ENCODE results near the gene FBXO36.
"Not testable (repeated sequence)": the region's sequence is repeated elsewhere in the genome, so short reads cannot be mapped to it uniquely, and the experiment has no call there.

Gene FBXO36

GRCh38 chr2:229914171-229914570, 8.1 kb upstream of the FBXO36 start:
- no peak for DNase-seq

- DNase-seq = no peak
Observed at GRCh38 chr2:229917793-229918192, 4.5 kb upstream of the FBXO36 start.

- DNase-seq = peak; percentile 60
Observed at GRCh38 chr2:229920011-229920641, 2.2 kb upstream of the FBXO36 start.

- peak; percentile 75 for DNase-seq
Observed at GRCh38 chr2:229921101-229921891, 1.0 kb upstream of the FBXO36 start.

- peak; percentile 99 for DNase-seq
Observed at GRCh38 chr2:229921892-229922448, 333 bp upstream of the FBXO36 start, which contains the start of gene TRIP12. Gene TRIP12 (minus strand): TSS chr2:229922009. CDS start chr2:229880079, 41,930 bp downstream.

- not testable (repeated sequence) for DNase-seq
Observed at GRCh38 chr2:229924541-229924940, 2.2 kb downstream of the FBXO36 start.

- DNase-seq = no peak
Observed at GRCh38 chr2:229925201-229925600, 2.9 kb downstream of the FBXO36 start.

GRCh38 chr2:229927817-229928321, 5.6 kb downstream of the FBXO36 start:
- no peak for DNase-seq

- no peak for DNase-seq
Observed at GRCh38 chr2:229930656-229931055, 8.4 kb downstream of the FBXO36 start.

GRCh38 chr2:229931241-229931640, 8.9 kb downstream of the FBXO36 start:
- DNase-seq = no peak

GRCh38 chr2:229937537-229937936, 15.2 kb downstream of the FBXO36 start:
- no peak for DNase-seq

- DNase-seq = no peak
Observed at GRCh38 chr2:229942671-229943070, 20.4 kb downstream of the FBXO36 start.

- DNase-seq = no peak
Observed at GRCh38 chr2:229943171-229943570, 20.9 kb downstream of the FBXO36 start.

GRCh38 chr2:229943770-229944449, 21.6 kb downstream of the FBXO36 start:
- DNase-seq = no peak

- no peak for DNase-seq
Observed at GRCh38 chr2:229945975-229946374, 23.7 kb downstream of the FBXO36 start.

GRCh38 chr2:229947544-229947943, 25.2 kb downstream of the FBXO36 start:
- no peak for DNase-seq

- no peak for DNase-seq
Observed at GRCh38 chr2:229952256-229952835, 30.0 kb downstream of the FBXO36 start.

- no peak for DNase-seq
Observed at GRCh38 chr2:229955663-229956062, 33.4 kb downstream of the FBXO36 start.

GRCh38 chr2:229956491-229956890, 34.2 kb downstream of the FBXO36 start:
- no peak for DNase-seq

- DNase-seq = not testable (repeated sequence)
Observed at GRCh38 chr2:229963596-229963995, 41.3 kb downstream of the FBXO36 start.

GRCh38 chr2:229969921-229970320, 47.6 kb downstream of the FBXO36 start:
- DNase-seq = no peak

GRCh38 chr2:229970406-229970805, 48.1 kb downstream of the FBXO36 start:
- DNase-seq = no peak

- no peak for DNase-seq
Observed at GRCh38 chr2:229971298-229971790, 49.0 kb downstream of the FBXO36 start.

Data from eye (tissue), 1 donor.